IMR-90 (cell line): Measurements from ENCODE around the gene PSMA7. TPM values are rescaled to one million over a fixed set of nuclear protein-coding genes. Genes with fewer than 3 reads are reported as not detected.
"Not testable (repeated sequence)": the region's sequence is repeated elsewhere in the genome, so short reads cannot be mapped to it uniquely, and the experiment has no call there.

ENCODE experiments used
- ATAC-seq: fragments of 200-7000 bp; cut with Tn5 transposase; 2 replicates; pipeline ENCODE4 v1.9.1; 2020; ENCODE audit warnings: low read depth, mild to moderate bottlenecking, moderate library complexity
- BruUV-seq: library from RNA; stranded (reverse); fragments of 400-500 nt; replicated peaks from 2 replicates; lab custom pipeline; 2021; lab: Mats Ljungman, UMichigan
- CTCF ChIA-PET: fragments of 300-600 bp; formaldehyde crosslinking; extraction: SDS; loops from one replicate; lab custom pipeline; 2021; ENCODE audit warnings: antibody characterized with exemption; lab: Yijun Ruan, JAX
- POLR2A ChIA-PET: fragments of 300-600 bp; sonication (Branson Sonifier 250); formaldehyde crosslinking; loops from one replicate; lab custom pipeline; 2022; ENCODE audit warnings: antibody characterized with exemption; ENCODE audit not compliant: unreplicated experiment; lab: Charles Lee
- DNase-seq: peaks from one replicate; pipeline ENCODE4 v3.0.0; 2013
- H2AFZ ChIP-seq: replicated peaks from 2 replicates; pipeline ENCODE3; 2013; ENCODE audit warnings: low read length, mild to moderate bottlenecking; ENCODE audit not compliant: poor library complexity
- H2AK5ac ChIP-seq: 2 replicates; pipeline ENCODE4 v1.6.1; 2013; ENCODE audit warnings: low read depth, low read length, inconsistent platforms
- H2AK9ac ChIP-seq: replicated peaks from 2 replicates; pipeline ENCODE3; 2013; ENCODE audit warnings: mild to moderate bottlenecking, low read depth, low read length, moderate library complexity; ENCODE audit not compliant: poor library complexity
- H2BK120ac ChIP-seq: 2 replicates; pipeline ENCODE4 v1.6.1; 2013; ENCODE audit warnings: low read depth, low read length, inconsistent platforms
- H2BK15ac ChIP-seq: 3 replicates; pipeline ENCODE4 v1.6.1; 2013; ENCODE audit warnings: low read depth, low read length, inconsistent platforms
- H2BK20ac ChIP-seq: 2 replicates; pipeline ENCODE4 v1.6.1; 2013; ENCODE audit warnings: low read depth, mild to moderate bottlenecking, inconsistent platforms, low read length, moderate library complexity
- H2BK5ac ChIP-seq: 2 replicates; pipeline ENCODE4 v1.6.1; 2013; ENCODE audit warnings: mild to moderate bottlenecking, low read depth, low read length, inconsistent platforms; ENCODE audit not compliant: poor library complexity, severe bottlenecking
- H3K14ac ChIP-seq: replicated peaks from 2 replicates; pipeline ENCODE4 v1.6.1; 2013; ENCODE audit warnings: low read depth, low read length, inconsistent platforms
- H3K18ac ChIP-seq: 2 replicates; pipeline ENCODE4 v1.6.1; 2013; ENCODE audit warnings: low read depth, low read length, control low read depth
- H3K23ac ChIP-seq: 2 replicates; pipeline ENCODE4 v1.6.1; 2013; ENCODE audit warnings: low read depth, low read length, inconsistent platforms
- H3K27ac ChIP-seq: 2 replicates; pipeline ENCODE4 v1.5.1; 2013; ENCODE audit warnings: mild to moderate bottlenecking, control low read depth, low read length; ENCODE audit not compliant: insufficient read depth
- H3K27me3 ChIP-seq: 2 replicates; pipeline ENCODE4 v1.6.1; 2013; ENCODE audit warnings: low read length; ENCODE audit not compliant: control insufficient read depth, insufficient read depth
- H3K36me3 ChIP-seq: 2 replicates; pipeline ENCODE4 v1.6.1; 2013; ENCODE audit warnings: low read length, mixed read lengths; ENCODE audit not compliant: control insufficient read depth, insufficient read depth
- H3K4ac ChIP-seq: 2 replicates; pipeline ENCODE4 v1.6.1; 2013; ENCODE audit warnings: low read depth, low read length, inconsistent platforms
- H3K4me1 ChIP-seq: 2 replicates; pipeline ENCODE4 v1.6.1; 2013; ENCODE audit warnings: low read length, mixed read lengths; ENCODE audit not compliant: control insufficient read depth, insufficient read depth
- H3K4me2 ChIP-seq: 2 replicates; pipeline ENCODE4 v1.6.1; 2013; ENCODE audit warnings: low read depth, mild to moderate bottlenecking, control low read depth, low read length, moderate library complexity
- H3K4me3 ChIP-seq: 2 replicates; pipeline ENCODE4 v1.5.1; 2013; ENCODE audit warnings: low read depth, mild to moderate bottlenecking, control low read depth, low read length, moderate library complexity; ENCODE audit not compliant: insufficient read depth
- H3K56ac ChIP-seq: 2 replicates; pipeline ENCODE4 v1.6.1; 2013; ENCODE audit warnings: low read length, inconsistent platforms; ENCODE audit not compliant: insufficient read depth; ENCODE audit errors: extremely low read depth
- H3K79me1 ChIP-seq, 2 experiments: 2 replicates each; pipeline ENCODE4 v1.6.1; 2013; ENCODE audit warnings: low read length in 2 of 2, inconsistent platforms in 1 of 2, low read depth in 1 of 2
- H3K9ac ChIP-seq: 2 replicates; pipeline ENCODE4 v1.6.1; 2013; ENCODE audit warnings: low read depth, low read length, control low read depth
- H3K9me1 ChIP-seq: 2 replicates; pipeline ENCODE4 v1.6.1; 2013; ENCODE audit warnings: low read length, inconsistent platforms; ENCODE audit not compliant: insufficient read depth
- H3K9me3 ChIP-seq: 2 replicates; pipeline ENCODE4 v1.6.1; 2013; ENCODE audit warnings: low read length; ENCODE audit not compliant: control insufficient read depth, insufficient read depth
- H4K20me1 ChIP-seq: 2 replicates; pipeline ENCODE4 v1.6.1; 2013; ENCODE audit warnings: low read length, inconsistent platforms; ENCODE audit not compliant: insufficient read depth
- H4K5ac ChIP-seq: 2 replicates; pipeline ENCODE4 v1.6.1; 2013; ENCODE audit warnings: mild to moderate bottlenecking, low read depth, low read length, control low read depth
- H4K8ac ChIP-seq, 2 experiments: 2 replicates each; pipeline ENCODE4 v1.6.1; 2013; ENCODE audit warnings: low read depth in 2 of 2, low read length in 2 of 2, control low read depth in 1 of 2, inconsistent platforms in 1 of 2
- H4K91ac ChIP-seq: 2 replicates; pipeline ENCODE4 v1.6.1; 2013; ENCODE audit warnings: low read depth, low read length, inconsistent platforms; ENCODE audit not compliant: insufficient read depth
- WGBS, 2 experiments: methylation state at CpG; one replicate each; pipeline versions ENCODE4 v1.1.5 to v1.1.7; 2013; ENCODE audit warnings: missing lambda C conversion rate in 2 of 2; ENCODE audit not compliant: insufficient read length in 1 of 2; ENCODE audit errors: extremely low coverage in 2 of 2; 5-methylcytosine and 5-hydroxymethylcytosine counted together
- dilution Hi-C: fragments of 300-500 bp; cut with HindIII; formaldehyde crosslinking; loops from one replicate; pipeline ENCODE4 v1.14.3; 2018; ENCODE audit warnings: low sequenced_read_pairs; ENCODE audit not compliant: unreplicated experiment
- in situ Hi-C: fragments of 300-500 bp; cut with MboI; formaldehyde crosslinking; loops from 3 replicates; pipeline ENCODE4 v1.14.3; 2019; ENCODE audit warnings: low sequenced_read_pairs, inconsistent platforms, mixed read lengths
- intact Hi-C: fragments of 100-400 bp; cut with micrococcal nuclease; formaldehyde crosslinking; loops from 2 replicates; pipeline ENCODE4 v1.10.0; 2022
- polyA plus RNA-seq, 3 experiments: library from polyadenylated mRNA; depleted of rRNA; stranded (reverse); fragments of >200 nt; gene quantifications; 2 replicates each; pipeline ENCODE4 v1.2.3, GENCODE V29; 2012; ENCODE audit warnings: low replicate concordance in 1 of 3
- total RNA-seq: library from RNA; depleted of rRNA; stranded (reverse); fragments of >200 nt; gene quantifications from 2 replicates; pipeline ENCODE4 v1.2.3, GENCODE V29; 2012

PSMA7 gene
- total and polyA plus RNA-seq, 2 of the 4 experiments (the other 2 are of a cell fraction), result 417 to 458 TPM

DNA sequence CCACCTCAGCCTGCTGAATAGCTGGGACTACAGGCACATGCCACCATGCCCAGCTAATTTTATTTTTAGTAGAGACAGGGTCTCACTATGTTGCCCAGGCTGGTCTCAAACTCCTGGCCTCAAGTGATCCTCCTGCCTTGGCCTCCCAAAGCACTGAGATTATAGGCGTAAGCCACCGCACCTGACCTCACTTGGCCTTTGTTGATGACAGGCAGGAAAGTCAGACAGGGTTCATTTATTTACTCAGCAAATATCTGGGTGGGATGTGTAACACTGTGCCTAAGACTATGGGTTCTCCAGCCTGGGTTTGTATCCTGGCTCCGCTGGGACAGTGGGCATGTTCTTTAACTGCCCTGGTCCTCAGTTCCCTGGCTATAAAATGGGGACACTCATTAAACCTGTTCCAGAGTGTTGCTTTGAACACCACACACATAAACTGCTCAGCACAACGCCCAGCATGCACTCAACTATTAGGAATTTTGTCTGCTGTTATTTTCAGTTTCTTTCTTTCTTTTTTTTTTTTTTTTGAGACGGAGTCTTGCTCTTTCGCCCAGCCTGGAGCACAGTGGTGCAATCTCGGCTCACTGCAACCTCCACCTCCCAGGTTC lies 27.3 kb downstream of the PSMA7 start:
- H3K4me2 ChIP-seq, H3K4ac ChIP-seq, H4K91ac ChIP-seq, H3K14ac ChIP-seq, H3K9ac ChIP-seq, H2BK20ac ChIP-seq, H3K23ac ChIP-seq, H3K18ac ChIP-seq, H2AK5ac ChIP-seq, H3K4me3 ChIP-seq, H3K79me1 ChIP-seq, H3K36me3 ChIP-seq, H4K5ac ChIP-seq, H3K4me1 ChIP-seq, H3K27ac ChIP-seq, intact Hi-C loops, CTCF ChIA-PET, BruUV-seq, in situ Hi-C loops, H2AFZ ChIP-seq, H2BK5ac ChIP-seq, H2AK9ac ChIP-seq, ATAC-seq, H2BK15ac ChIP-seq, H4K20me1 ChIP-seq, dilution Hi-C loops, H3K9me1 ChIP-seq, H3K56ac ChIP-seq, DNase-seq, H2BK120ac ChIP-seq, H4K8ac ChIP-seq, POLR2A ChIA-PET: not testable (repeated sequence)
- WGBS, 2 experiments, result 100% methylated on average over 2 of the region's 7 CpGs; no CpG with 5 or more reads in 1 of the 2 experiments
- Histone ChIP-seq H3K9me3 (peaks cover 17% of the 10 kb centered on the region), H3K27me3 (peaks cover 33% of the 10 kb centered on the region)
